Smooth muscle cell (in vitro differentiated cells): Measurements from ENCODE around the gene ASAP3. TPM values are rescaled to one million over a fixed set of nuclear protein-coding genes. Genes with fewer than 3 reads are reported as not detected.

Experiments
- DNase-seq: peaks from one replicate; lab custom pipeline; 2025; ENCODE audit not compliant: unreplicated experiment; lab: John Stamatoyannopoulos, UW
- H2AFZ ChIP-seq: fragments of 200-600 bp; sonication (generic); 2 replicates; pipeline ENCODE4 v1.6.0; 2016; ENCODE audit warnings: antibody characterized with exemption, low read depth, mild to moderate bottlenecking
- H3F3A ChIP-seq: fragments of 200-600 bp; sonication (generic); 2 replicates; pipeline ENCODE4 v1.6.0; 2017; ENCODE audit warnings: antibody characterized with exemption, low read depth
- H3K27ac ChIP-seq: fragments of 200-600 bp; sonication (generic); 2 replicates; pipeline ENCODE4 v1.5.1; 2016; ENCODE audit warnings: low read depth, mild to moderate bottlenecking
- H3K27me3 ChIP-seq: fragments of 200-600 bp; sonication (generic); 2 replicates; pipeline ENCODE4 v1.6.1; 2016; ENCODE audit warnings: low read depth, mild to moderate bottlenecking
- H3K36me3 ChIP-seq: fragments of 200-600 bp; sonication (generic); 2 replicates; pipeline ENCODE4 v1.5.1; 2016; ENCODE audit warnings: low read depth
- H3K4me1 ChIP-seq: fragments of 200-600 bp; sonication (generic); 2 replicates; pipeline ENCODE4 v1.5.1; 2016; ENCODE audit warnings: low read depth
- H3K4me2 ChIP-seq: fragments of 200-600 bp; sonication (generic); 2 replicates; pipeline ENCODE4 v1.6.0; 2016; ENCODE audit warnings: mild to moderate bottlenecking
- H3K4me3 ChIP-seq: fragments of 200-600 bp; sonication (generic); 2 replicates; pipeline ENCODE4 v1.5.1; 2016; ENCODE audit warnings: mild to moderate bottlenecking
- H3K79me2 ChIP-seq: fragments of 200-600 bp; sonication (generic); 2 replicates; pipeline ENCODE4 v1.6.0; 2016; ENCODE audit warnings: low read depth, mild to moderate bottlenecking
- H3K9ac ChIP-seq: fragments of 200-600 bp; sonication (generic); 2 replicates; pipeline ENCODE4 v1.6.0; 2016; ENCODE audit warnings: low read depth
- H3K9me3 ChIP-seq: fragments of 200-600 bp; sonication (generic); replicated peaks from 2 replicates; pipeline ENCODE4 v1.5.1; 2016; ENCODE audit warnings: low read depth
- H4K20me1 ChIP-seq: fragments of 200-600 bp; sonication (generic); 2 replicates; pipeline ENCODE4 v1.6.0; 2016; ENCODE audit warnings: low read depth
- CTCF ChIP-seq: fragments of 200-600 bp; sonication (generic); IDR thresholded peaks from 2 replicates; pipeline ENCODE4 v1.5.1; 2017; ENCODE audit warnings: borderline replicate concordance, mild to moderate bottlenecking, antibody characterized with exemption; ENCODE audit not compliant: insufficient read depth, poor library complexity, severe bottlenecking
- WGBS: methylation state at CpG from one replicate; pipeline ENCODE4 v1.1.7; 2016; ENCODE audit warnings: low lambda C conversion rate; 5-methylcytosine and 5-hydroxymethylcytosine counted together
- polyA plus RNA-seq: library from polyadenylated mRNA; unstranded; fragments of >200 nt; fragmentation: Nextera tagmentation; extraction: Ambion mirVana; gene quantifications from 2 replicates; pipeline ENCODE4 v1.2.1, GENCODE V29; 2016
- total RNA-seq: library from RNA; depleted of rRNA; stranded (reverse); fragments of >200 nt; gene quantifications from 2 replicates; pipeline ENCODE4 v1.2.3, GENCODE V29; 2014

ASAP3 gene
- total and polyA plus RNA-seq, 2 experiments from 2014 or later, result 16.3 to 28.9 TPM

- Histone ChIP-seq H3K4me3 (no peak overlapping the region), H3K27ac (no peak overlapping the region), H4K20me1 (no peaks in the 10 kb centered on the region), H3K79me2 (no peaks in the 10 kb centered on the region), H3K9me3 (no peaks in the 10 kb centered on the region), H3K9ac (no peak overlapping the region), H3K36me3 (no peaks in the 10 kb centered on the region), H2AFZ (no peak overlapping the region), H3K4me2 (no peak overlapping the region), H3F3A (no peaks in the 10 kb centered on the region), H3K4me1 (no peaks in the 10 kb centered on the region), H3K27me3 (no peaks in the 10 kb centered on the region)
- no peak for DNase-seq
- 90% methylated on average over 3 of the region's 3 CpGs for WGBS
- TF ChIP-seq CTCF, result no peak
These were observed 40.2 kb upstream of the ASAP3 start for GRCh38 chr1:23524163-23524562.

DNA sequence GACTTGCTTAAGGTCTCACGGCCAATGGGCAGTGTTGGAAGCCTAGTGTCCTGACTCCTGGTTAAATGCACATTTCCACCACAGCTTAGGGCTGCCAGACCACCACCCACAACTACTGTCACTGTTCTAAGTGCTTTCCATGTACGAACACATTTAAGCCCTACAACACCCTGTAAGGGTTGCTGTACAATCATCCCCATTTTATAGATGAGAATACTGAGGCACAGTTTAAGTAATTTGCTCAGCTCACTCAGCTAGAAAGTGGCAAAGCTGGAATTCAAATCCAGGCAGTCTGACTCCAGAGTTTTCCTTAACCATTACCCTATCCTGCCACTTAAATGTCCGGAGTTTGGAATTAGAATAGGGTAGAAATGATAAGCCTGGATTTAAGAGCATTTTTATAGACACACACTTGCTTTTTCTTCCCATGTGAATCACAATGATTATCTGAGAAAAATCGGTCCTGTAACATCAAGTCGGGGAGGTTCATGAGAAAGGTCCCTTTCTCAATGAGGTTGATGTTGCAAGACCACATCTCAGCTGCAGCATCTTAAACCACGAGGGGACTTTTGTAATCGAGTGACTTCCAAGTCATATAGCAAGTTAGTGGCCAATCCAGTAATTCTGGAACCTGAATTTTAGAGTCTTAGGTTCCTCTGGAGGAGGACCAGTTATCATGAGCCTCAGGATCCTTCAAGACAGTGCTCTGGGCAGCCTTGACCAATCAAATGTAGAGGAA, 38.4 kb upstream of the ASAP3 start:
- no peaks in the 10 kb centered on the region for H3K79me2 ChIP-seq
- H3K4me3 ChIP-seq, result no peak overlapping the region
- no peak overlapping the region for H3K4me2 ChIP-seq
- 85% methylated on average over 7 of the region's 7 CpGs for WGBS
- H3K27me3 ChIP-seq, result no peaks in the 10 kb centered on the region
- H3F3A ChIP-seq, result no peaks in the 10 kb centered on the region
- no peaks in the 10 kb centered on the region for H4K20me1 ChIP-seq
- no peaks in the 10 kb centered on the region for H3K36me3 ChIP-seq
- H3K4me1 ChIP-seq, result no peaks in the 10 kb centered on the region
- no peak overlapping the region for H3K27ac ChIP-seq
- TF ChIP-seq CTCF, result no peak
- no peak overlapping the region for H3K9ac ChIP-seq
- H3K9me3 ChIP-seq, result no peaks in the 10 kb centered on the region
- DNase-seq, result no peak
- no peak overlapping the region for H2AFZ ChIP-seq

DNA sequence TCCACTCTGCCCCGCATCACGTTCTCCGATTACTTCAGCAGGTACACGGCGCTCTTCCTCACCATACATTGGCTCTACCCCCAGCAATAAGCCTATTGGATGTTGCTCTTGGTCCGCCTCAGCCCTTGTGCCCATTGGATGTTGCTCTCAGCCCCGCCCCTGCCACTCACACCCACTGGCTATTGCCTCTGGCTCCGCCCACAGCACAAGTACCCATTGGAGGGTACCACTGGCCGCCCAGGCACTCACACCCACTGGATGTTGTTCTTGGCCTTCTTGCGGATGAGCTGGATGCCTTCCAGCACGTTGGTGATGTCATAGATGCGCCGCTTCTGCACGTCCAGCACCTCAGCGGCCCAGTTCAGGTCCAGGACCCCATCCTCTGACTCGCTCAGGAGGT, 37.6 kb upstream of the ASAP3 start:
- WGBS, result 91% methylated on average over 13 of the region's 16 CpGs
- Histone ChIP-seq H4K20me1 (no peaks in the 10 kb centered on the region), H3K4me3 (no peak overlapping the region), H3K4me2 (no peak overlapping the region), H3K27ac (no peak overlapping the region), H3K9ac (no peak overlapping the region), H3K9me3 (no peaks in the 10 kb centered on the region), H3F3A (no peaks in the 10 kb centered on the region), H3K36me3 (no peaks in the 10 kb centered on the region), H2AFZ (no peak overlapping the region), H3K79me2 (no peaks in the 10 kb centered on the region), H3K4me1 (no peaks in the 10 kb centered on the region), H3K27me3 (no peaks in the 10 kb centered on the region)
- no peak for TF ChIP-seq CTCF
- DNase-seq, result no peak

DNA sequence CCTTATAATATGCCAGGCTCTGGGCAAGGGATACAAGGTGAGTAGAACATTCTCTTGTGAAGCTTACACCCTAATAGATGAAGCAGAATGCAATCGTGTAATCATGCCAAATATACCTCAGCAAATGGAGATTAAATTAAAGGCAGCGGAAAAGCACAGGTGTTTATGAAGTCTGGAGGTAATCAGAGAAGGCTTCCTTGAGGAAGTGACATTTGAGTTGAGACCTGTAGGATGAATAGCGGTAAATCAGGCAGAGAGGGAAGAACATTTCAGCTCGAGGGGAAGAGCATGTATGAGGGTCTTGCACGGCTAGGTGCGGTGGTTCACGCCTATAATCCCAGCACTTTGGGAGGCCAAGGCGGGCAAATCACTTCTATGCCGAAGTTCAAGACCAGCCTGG, 33.6 kb upstream of the ASAP3 start:
- Histone ChIP-seq H2AFZ (no peak overlapping the region), H3K27me3 (no peaks in the 10 kb centered on the region), H3K9ac (no peak overlapping the region), H3K36me3 (no peaks in the 10 kb centered on the region), H3K27ac (no peak overlapping the region), H3K4me3 (no peak overlapping the region), H3K4me1 (no peaks in the 10 kb centered on the region), H3K9me3 (no peaks in the 10 kb centered on the region), H3K4me2 (no peak overlapping the region), H4K20me1 (no peaks in the 10 kb centered on the region), H3F3A (no peaks in the 10 kb centered on the region), H3K79me2 (no peaks in the 10 kb centered on the region)
- TF ChIP-seq CTCF, result no peak
- DNase-seq, result no peak
- 93% methylated on average over 9 of the region's 9 CpGs for WGBS
